ENCODE measurements around the gene ADAM11. TPM values are rescaled to one million over a fixed set of nuclear protein-coding genes. Genes with fewer than 3 reads are reported as not detected.

Gene ADAM11
- polyA plus RNA-seq, 1 donor (not counting 4 experiments of a cell fraction or from before 2014, with no cell fraction given), result 0.03 TPM

DNA sequence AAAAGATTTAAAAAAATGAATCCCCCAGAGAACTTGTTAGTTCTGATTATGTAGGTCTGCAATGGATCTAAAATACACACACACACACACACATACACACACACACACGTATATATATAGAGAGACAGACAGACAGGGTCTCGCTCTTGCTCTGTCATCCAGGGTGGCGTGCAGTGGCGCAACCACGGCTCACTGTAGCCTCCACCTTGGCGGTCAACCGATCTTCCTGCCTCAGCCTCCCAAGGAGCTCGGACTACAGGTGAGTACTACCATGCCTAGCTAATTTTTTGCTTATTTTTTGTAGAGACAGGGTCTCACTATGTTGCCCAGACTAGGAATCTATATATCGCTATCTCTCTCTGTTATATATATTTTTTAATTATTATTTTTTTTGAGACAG, 37.9 kb downstream of the ADAM11 start:
- Histone ChIP-seq H2AFZ (ENCODE audit: control insufficient read depth, low read length) (no peak overlapping the region), H3K4me1 (ENCODE audit: control insufficient read depth, extremely low read depth, insufficient read depth, low read length) (peaks cover 27% of the 10 kb centered on the region), H3K36me3 (ENCODE audit: control insufficient read depth in 2 of 2, extremely low read depth in 1 of 2, insufficient read depth in 2 of 2, low read length in 2 of 2) (peaks cover 4 to 14% of the 10 kb centered on the region in 2 experiments), H3K9me3 (ENCODE audit: control insufficient read depth, low read depth, low read length) (no peaks in the 10 kb centered on the region), H3K27me3 (ENCODE audit: control insufficient read depth, extremely low read depth, insufficient read depth, low read length) (no peaks in the 10 kb centered on the region), H3K4me2 (ENCODE audit: control insufficient read depth, extremely low read depth, insufficient read depth, low read depth, low read length) (no peak overlapping the region), H3K27ac (ENCODE audit: control insufficient read depth, insufficient read depth, low read length) (no peak overlapping the region), H3K4me3 (ENCODE audit: control insufficient read depth in 2 of 3, extremely low read depth in 1 of 3, insufficient read depth in 2 of 3, low read depth in 1 of 3, low read length in 3 of 3) (no peak overlapping the region), H3K9me1 (ENCODE audit: control insufficient read depth, extremely low read depth, insufficient read depth, low read length) (no peaks in the 10 kb centered on the region), H3K79me2 (ENCODE audit: control insufficient read depth, insufficient read depth, low read length) (no peaks in the 10 kb centered on the region), H4K20me1 (ENCODE audit: control insufficient read depth, extremely low read depth, insufficient read depth, low read length) (no peaks in the 10 kb centered on the region), H3K9ac (ENCODE audit: control insufficient read depth, extremely low read depth, insufficient read depth, low read length) (no peak overlapping the region)
- dilution Hi-C loops (cut with MboI; ENCODE audit: extremely low pct_ligation_motif_present, low sequenced_read_pairs), result no loop called here
- DNase-seq (ENCODE audit: low read depth, low spot score) (no peak), FAIRE-seq (no peak)
- no peak for TF ChIP-seq EZH2 (IDR thresholded peaks at IDR 0.05; ENCODE audit: low read length)
- TF ChIP-seq, protein P1, sequence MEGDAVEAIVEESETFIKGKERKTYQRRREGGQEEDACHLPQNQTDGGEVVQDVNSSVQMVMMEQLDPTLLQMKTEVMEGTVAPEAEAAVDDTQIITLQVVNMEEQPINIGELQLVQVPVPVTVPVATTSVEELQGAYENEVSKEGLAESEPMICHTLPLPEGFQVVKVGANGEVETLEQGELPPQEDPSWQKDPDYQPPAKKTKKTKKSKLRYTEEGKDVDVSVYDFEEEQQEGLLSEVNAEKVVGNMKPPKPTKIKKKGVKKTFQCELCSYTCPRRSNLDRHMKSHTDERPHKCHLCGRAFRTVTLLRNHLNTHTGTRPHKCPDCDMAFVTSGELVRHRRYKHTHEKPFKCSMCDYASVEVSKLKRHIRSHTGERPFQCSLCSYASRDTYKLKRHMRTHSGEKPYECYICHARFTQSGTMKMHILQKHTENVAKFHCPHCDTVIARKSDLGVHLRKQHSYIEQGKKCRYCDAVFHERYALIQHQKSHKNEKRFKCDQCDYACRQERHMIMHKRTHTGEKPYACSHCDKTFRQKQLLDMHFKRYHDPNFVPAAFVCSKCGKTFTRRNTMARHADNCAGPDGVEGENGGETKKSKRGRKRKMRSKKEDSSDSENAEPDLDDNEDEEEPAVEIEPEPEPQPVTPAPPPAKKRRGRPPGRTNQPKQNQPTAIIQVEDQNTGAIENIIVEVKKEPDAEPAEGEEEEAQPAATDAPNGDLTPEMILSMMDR (optimal IDR thresholded peaks at IDR 0.05 in 1 of 3, IDR thresholded peaks at IDR 0.05 in 1 of 3, conservative IDR thresholded peaks at IDR 0.05 in 1 of 3; ENCODE audit: extremely low read depth in 1 of 3, insufficient read depth in 2 of 3, low read length in 3 of 3), result no peak

DNA sequence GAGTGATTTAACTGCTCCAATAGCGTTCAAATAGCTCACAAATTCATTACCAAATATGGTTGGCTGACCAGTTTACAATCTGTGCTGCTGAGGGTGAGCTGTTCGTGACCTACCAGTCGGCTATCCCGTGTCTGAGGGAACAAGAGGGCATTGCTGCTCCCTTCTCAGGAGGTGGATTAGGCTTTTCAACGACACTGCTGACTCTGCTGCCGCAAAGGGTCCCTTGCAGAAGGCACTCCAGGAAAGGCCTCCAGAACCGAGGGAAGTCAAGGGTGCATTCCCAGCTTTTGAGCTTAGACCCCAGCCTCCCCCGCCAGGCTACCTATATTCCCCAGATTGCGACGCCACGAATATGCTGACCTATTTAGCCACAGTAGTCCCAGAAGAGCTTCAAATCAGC, 39.0 kb downstream of the ADAM11 start:
- TF ChIP-seq EZH2 (IDR thresholded peaks at IDR 0.05; ENCODE audit: low read length), result no peak
- TF ChIP-seq, protein P1 (optimal IDR thresholded peaks at IDR 0.05 in 1 of 3, IDR thresholded peaks at IDR 0.05 in 1 of 3, conservative IDR thresholded peaks at IDR 0.05 in 1 of 3; ENCODE audit: extremely low read depth in 1 of 3, insufficient read depth in 2 of 3, low read length in 3 of 3), result no peak
- FAIRE-seq (no peak), DNase-seq (ENCODE audit: low read depth, low spot score) (no peak)
- H3K9ac ChIP-seq (ENCODE audit: control insufficient read depth, extremely low read depth, insufficient read depth, low read length), result no peak overlapping the region
- no peaks in the 10 kb centered on the region for H3K9me3 ChIP-seq (ENCODE audit: control insufficient read depth, low read depth, low read length)
- H2AFZ ChIP-seq (ENCODE audit: control insufficient read depth, low read length), result no peak overlapping the region
- H3K27me3 ChIP-seq (ENCODE audit: control insufficient read depth, extremely low read depth, insufficient read depth, low read length), result no peaks in the 10 kb centered on the region
- H3K4me2 ChIP-seq (ENCODE audit: control insufficient read depth, extremely low read depth, insufficient read depth, low read depth, low read length), result no peak overlapping the region
- dilution Hi-C loops (cut with MboI; ENCODE audit: extremely low pct_ligation_motif_present, low sequenced_read_pairs), result no loop called here
- no peaks in the 10 kb centered on the region for H3K9me1 ChIP-seq (ENCODE audit: control insufficient read depth, extremely low read depth, insufficient read depth, low read length)
- no peaks in the 10 kb centered on the region for H4K20me1 ChIP-seq (ENCODE audit: control insufficient read depth, extremely low read depth, insufficient read depth, low read length)
- no peak overlapping the region for H3K27ac ChIP-seq (ENCODE audit: control insufficient read depth, insufficient read depth, low read length)
- H3K79me2 ChIP-seq (ENCODE audit: control insufficient read depth, insufficient read depth, low read length), result no peaks in the 10 kb centered on the region
- H3K36me3 ChIP-seq (ENCODE audit: control insufficient read depth in 2 of 2, extremely low read depth in 1 of 2, insufficient read depth in 2 of 2, low read length in 2 of 2), result peaks cover 8 to 14% of the 10 kb centered on the region in 2 experiments
- no peak overlapping the region for H3K4me3 ChIP-seq (ENCODE audit: control insufficient read depth in 2 of 3, extremely low read depth in 1 of 3, insufficient read depth in 2 of 3, low read depth in 1 of 3, low read length in 3 of 3)
- H3K4me1 ChIP-seq (ENCODE audit: control insufficient read depth, extremely low read depth, insufficient read depth, low read length), result peaks cover 22% of the 10 kb centered on the region
